Smooth muscle cell (in vitro differentiated cells): ENCODE data around the gene RYR1. TPM values are rescaled to one million over a fixed set of nuclear protein-coding genes. Genes with fewer than 3 reads are reported as not detected.

Source experiments
- DNase-seq: peaks from one replicate; lab custom pipeline; 2025; ENCODE audit not compliant: unreplicated experiment; lab: John Stamatoyannopoulos, UW
- H2AFZ ChIP-seq: fragments of 200-600 bp; sonication (generic); 2 replicates; pipeline ENCODE4 v1.6.0; 2016; ENCODE audit warnings: antibody characterized with exemption, low read depth, mild to moderate bottlenecking
- H3F3A ChIP-seq: fragments of 200-600 bp; sonication (generic); 2 replicates; pipeline ENCODE4 v1.6.0; 2017; ENCODE audit warnings: antibody characterized with exemption, low read depth
- H3K27ac ChIP-seq: fragments of 200-600 bp; sonication (generic); 2 replicates; pipeline ENCODE4 v1.5.1; 2016; ENCODE audit warnings: low read depth, mild to moderate bottlenecking
- H3K27me3 ChIP-seq: fragments of 200-600 bp; sonication (generic); 2 replicates; pipeline ENCODE4 v1.6.1; 2016; ENCODE audit warnings: low read depth, mild to moderate bottlenecking
- H3K36me3 ChIP-seq: fragments of 200-600 bp; sonication (generic); 2 replicates; pipeline ENCODE4 v1.5.1; 2016; ENCODE audit warnings: low read depth
- H3K4me1 ChIP-seq: fragments of 200-600 bp; sonication (generic); 2 replicates; pipeline ENCODE4 v1.5.1; 2016; ENCODE audit warnings: low read depth
- H3K4me2 ChIP-seq: fragments of 200-600 bp; sonication (generic); 2 replicates; pipeline ENCODE4 v1.6.0; 2016; ENCODE audit warnings: mild to moderate bottlenecking
- H3K4me3 ChIP-seq: fragments of 200-600 bp; sonication (generic); 2 replicates; pipeline ENCODE4 v1.5.1; 2016; ENCODE audit warnings: mild to moderate bottlenecking
- H3K79me2 ChIP-seq: fragments of 200-600 bp; sonication (generic); 2 replicates; pipeline ENCODE4 v1.6.0; 2016; ENCODE audit warnings: low read depth, mild to moderate bottlenecking
- H3K9ac ChIP-seq: fragments of 200-600 bp; sonication (generic); 2 replicates; pipeline ENCODE4 v1.6.0; 2016; ENCODE audit warnings: low read depth
- H3K9me3 ChIP-seq: fragments of 200-600 bp; sonication (generic); replicated peaks from 2 replicates; pipeline ENCODE4 v1.5.1; 2016; ENCODE audit warnings: low read depth
- H4K20me1 ChIP-seq: fragments of 200-600 bp; sonication (generic); 2 replicates; pipeline ENCODE4 v1.6.0; 2016; ENCODE audit warnings: low read depth
- WGBS: methylation state at CpG from one replicate; pipeline ENCODE4 v1.1.7; 2016; ENCODE audit warnings: low lambda C conversion rate; 5-methylcytosine and 5-hydroxymethylcytosine counted together
- polyA plus RNA-seq: library from polyadenylated mRNA; unstranded; fragments of >200 nt; fragmentation: Nextera tagmentation; extraction: Ambion mirVana; gene quantifications from 2 replicates; pipeline ENCODE4 v1.2.1, GENCODE V29; 2016
- total RNA-seq: library from RNA; depleted of rRNA; stranded (reverse); fragments of >200 nt; gene quantifications from 2 replicates; pipeline ENCODE4 v1.2.3, GENCODE V29; 2014
- TF ChIP-seq, protein P1 (sequence below): fragments of 200-600 bp; sonication (generic); IDR thresholded peaks from 2 replicates; pipeline ENCODE4 v1.5.1; 2017; ENCODE audit warnings: borderline replicate concordance, mild to moderate bottlenecking, antibody characterized with exemption; ENCODE audit not compliant: insufficient read depth, poor library complexity, severe bottlenecking

Gene RYR1
- total and polyA plus RNA-seq, 2 experiments from 2014 or later, result 0.31 to 0.95 TPM

DNA sequence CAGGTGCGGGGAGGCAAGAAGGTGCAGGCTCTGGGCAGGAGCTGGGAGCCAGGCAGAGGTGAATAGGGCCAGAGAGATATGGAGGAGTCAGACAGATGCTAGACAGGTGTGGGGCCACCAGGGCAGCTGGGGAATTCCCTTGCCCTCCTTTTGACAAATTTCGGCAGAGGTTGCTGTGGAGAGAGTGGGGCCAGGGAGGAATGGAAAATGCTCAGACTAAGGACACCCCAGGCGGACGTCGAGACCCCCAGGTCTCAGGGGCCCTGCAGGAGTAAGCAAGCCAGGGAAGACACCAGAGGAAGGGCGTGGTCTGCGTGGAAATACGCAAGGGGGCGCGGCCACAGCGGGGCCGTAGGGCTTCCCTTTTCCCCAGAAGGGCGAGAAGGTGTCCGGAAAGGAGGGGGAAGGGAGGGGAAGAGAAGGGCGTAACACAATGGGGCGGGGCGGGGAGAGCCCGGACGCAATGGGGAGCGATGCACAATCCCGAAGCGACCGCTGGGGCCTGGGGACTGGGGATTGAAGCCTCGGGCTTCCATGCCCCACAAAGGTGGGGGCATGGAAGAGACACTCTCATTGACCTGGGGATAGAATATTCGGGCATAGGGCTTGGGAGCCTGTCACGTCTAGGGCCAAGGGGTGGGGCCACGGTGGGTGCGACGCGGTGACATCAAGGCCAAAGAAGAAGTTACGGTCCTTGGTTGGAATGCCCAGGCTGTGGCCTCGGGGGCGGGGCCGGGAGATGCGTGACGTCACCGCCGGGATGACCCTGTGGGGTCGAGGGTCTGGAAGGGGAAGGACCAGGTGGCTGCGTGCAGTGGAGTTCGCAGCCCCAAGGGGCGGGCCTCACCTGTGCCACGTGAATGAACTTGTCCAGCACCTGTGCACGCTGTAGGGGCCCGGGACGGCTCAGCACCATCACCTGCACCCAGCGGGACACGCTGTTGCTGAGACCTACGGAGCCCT, 15.7 kb upstream of the RYR1 start:
- Histone ChIP-seq H3K4me3 (peak overlapping the region; percentile 49), H3K9ac (no peak overlapping the region), H3F3A (no peaks in the 10 kb centered on the region), H3K27me3 (peaks cover 10% of the 10 kb centered on the region), H3K9me3 (no peaks in the 10 kb centered on the region), H3K4me1 (peaks cover 3% of the 10 kb centered on the region), H3K36me3 (no peaks in the 10 kb centered on the region), H3K4me2 (peak overlapping the region; percentile 87), H4K20me1 (no peaks in the 10 kb centered on the region), H3K27ac (no peak overlapping the region), H2AFZ (peak overlapping the region; percentile 59), H3K79me2 (no peaks in the 10 kb centered on the region)
- no peak for DNase-seq
- WGBS, result 10% methylated on average over 28 of the region's 49 CpGs
- TF ChIP-seq, protein P1, sequence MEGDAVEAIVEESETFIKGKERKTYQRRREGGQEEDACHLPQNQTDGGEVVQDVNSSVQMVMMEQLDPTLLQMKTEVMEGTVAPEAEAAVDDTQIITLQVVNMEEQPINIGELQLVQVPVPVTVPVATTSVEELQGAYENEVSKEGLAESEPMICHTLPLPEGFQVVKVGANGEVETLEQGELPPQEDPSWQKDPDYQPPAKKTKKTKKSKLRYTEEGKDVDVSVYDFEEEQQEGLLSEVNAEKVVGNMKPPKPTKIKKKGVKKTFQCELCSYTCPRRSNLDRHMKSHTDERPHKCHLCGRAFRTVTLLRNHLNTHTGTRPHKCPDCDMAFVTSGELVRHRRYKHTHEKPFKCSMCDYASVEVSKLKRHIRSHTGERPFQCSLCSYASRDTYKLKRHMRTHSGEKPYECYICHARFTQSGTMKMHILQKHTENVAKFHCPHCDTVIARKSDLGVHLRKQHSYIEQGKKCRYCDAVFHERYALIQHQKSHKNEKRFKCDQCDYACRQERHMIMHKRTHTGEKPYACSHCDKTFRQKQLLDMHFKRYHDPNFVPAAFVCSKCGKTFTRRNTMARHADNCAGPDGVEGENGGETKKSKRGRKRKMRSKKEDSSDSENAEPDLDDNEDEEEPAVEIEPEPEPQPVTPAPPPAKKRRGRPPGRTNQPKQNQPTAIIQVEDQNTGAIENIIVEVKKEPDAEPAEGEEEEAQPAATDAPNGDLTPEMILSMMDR, result no peak

DNA sequence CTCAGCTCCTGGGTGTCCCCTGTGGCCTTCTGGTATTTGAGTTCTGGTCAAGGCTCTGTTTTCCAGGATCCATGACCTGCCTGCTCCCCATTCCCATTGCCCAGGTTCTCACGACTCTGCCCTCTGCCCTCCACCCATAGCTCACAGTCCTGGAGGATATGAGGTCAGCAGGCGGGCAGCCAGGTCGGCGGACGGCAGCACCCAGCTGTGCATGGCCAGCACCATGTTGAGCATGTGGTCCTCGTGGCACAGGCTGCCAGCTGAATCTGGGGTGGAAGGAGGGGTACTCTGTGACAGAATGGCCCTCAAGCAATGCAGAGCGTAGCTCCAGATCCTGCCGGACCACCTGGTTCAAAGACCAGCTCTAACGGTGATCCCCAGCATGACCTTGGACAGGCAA, 12.6 kb upstream of the RYR1 start:
- 98% methylated on average over 9 of the region's 9 CpGs for WGBS
- no peaks in the 10 kb centered on the region for H3K79me2 ChIP-seq
- DNase-seq, result no peak
- no peak overlapping the region for H3K4me2 ChIP-seq
- H3K27ac ChIP-seq, result no peak overlapping the region
- no peaks in the 10 kb centered on the region for H3K36me3 ChIP-seq
- no peak overlapping the region for H3K4me3 ChIP-seq
- H3F3A ChIP-seq, result no peaks in the 10 kb centered on the region
- H3K27me3 ChIP-seq, result peaks cover 10% of the 10 kb centered on the region
- H3K9ac ChIP-seq, result no peak overlapping the region
- H3K9me3 ChIP-seq, result no peaks in the 10 kb centered on the region
- H3K4me1 ChIP-seq, result peaks cover 3% of the 10 kb centered on the region
- TF ChIP-seq, protein P1, result no peak
- no peaks in the 10 kb centered on the region for H4K20me1 ChIP-seq
- no peak overlapping the region for H2AFZ ChIP-seq

DNA sequence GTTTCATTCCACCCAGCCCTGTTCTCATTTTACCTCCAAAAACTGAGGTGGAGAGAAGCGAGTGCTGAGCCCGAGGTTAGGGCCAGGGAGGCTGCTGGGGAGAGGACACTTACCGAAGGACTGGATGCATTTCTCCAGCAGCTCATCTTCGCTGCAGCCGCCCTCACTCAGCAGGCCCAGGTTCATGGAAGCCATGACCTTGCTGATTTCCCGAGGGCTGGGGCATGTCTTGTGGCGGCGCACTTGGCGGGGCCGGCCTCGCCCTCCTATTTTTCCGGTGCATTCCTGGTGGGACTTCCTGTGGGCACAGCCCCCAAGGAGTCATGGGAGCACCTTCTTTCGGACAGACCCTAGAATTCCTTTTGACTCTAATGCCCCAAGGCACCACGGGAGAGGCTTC, 11.6 kb upstream of the RYR1 start:
- peaks cover 10% of the 10 kb centered on the region for H3K27me3 ChIP-seq
- no peak overlapping the region for H3K4me3 ChIP-seq
- peaks cover 3% of the 10 kb centered on the region for H3K4me1 ChIP-seq
- WGBS, result 90% methylated on average over 14 of the region's 14 CpGs
- no peak overlapping the region for H3K4me2 ChIP-seq
- no peak overlapping the region for H3K9ac ChIP-seq
- no peaks in the 10 kb centered on the region for H4K20me1 ChIP-seq
- no peaks in the 10 kb centered on the region for H3K9me3 ChIP-seq
- no peaks in the 10 kb centered on the region for H3K36me3 ChIP-seq
- DNase-seq, result no peak
- H2AFZ ChIP-seq, result no peak overlapping the region
- H3K79me2 ChIP-seq, result no peaks in the 10 kb centered on the region
- TF ChIP-seq, protein P1, result no peak
- H3K27ac ChIP-seq, result no peak overlapping the region
- no peaks in the 10 kb centered on the region for H3F3A ChIP-seq
